Measurements from ENCODE around the gene CD248.

CD248 gene

GRCh38 chr11:66340596-66341501 is 24.0 kb upstream of the CD248 start:
- DNase-seq = no peak

GRCh38 chr11:66339686-66340483 is 23.0 kb upstream of the CD248 start:
- DNase-seq = no peak

DNA sequence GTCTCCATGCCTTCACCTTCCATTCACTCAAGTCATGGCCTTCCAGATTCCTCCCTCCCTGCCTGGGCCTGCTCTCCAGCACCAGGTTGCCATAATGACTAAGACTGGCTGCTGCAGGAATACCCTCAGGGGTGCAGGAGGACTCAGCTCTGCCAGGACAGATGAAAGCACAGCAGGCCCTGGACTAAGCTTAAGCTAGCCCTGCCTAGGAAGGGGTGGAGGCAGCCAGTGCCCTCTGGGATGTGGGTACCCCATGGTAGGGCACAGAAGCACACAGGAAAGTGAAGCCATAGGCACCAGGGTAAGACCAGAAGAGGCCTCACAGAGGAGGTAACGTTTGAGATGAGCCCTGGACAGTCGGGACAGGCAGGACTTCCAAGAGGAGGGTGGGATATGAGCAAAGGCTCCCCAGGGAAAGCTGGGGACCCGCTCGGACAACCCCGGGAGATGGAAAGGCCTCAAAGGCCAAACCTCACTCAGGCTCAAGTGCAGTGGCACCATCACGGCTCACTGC is 22.4 kb upstream of the CD248 start:
- DNase-seq = no peak

DNA sequence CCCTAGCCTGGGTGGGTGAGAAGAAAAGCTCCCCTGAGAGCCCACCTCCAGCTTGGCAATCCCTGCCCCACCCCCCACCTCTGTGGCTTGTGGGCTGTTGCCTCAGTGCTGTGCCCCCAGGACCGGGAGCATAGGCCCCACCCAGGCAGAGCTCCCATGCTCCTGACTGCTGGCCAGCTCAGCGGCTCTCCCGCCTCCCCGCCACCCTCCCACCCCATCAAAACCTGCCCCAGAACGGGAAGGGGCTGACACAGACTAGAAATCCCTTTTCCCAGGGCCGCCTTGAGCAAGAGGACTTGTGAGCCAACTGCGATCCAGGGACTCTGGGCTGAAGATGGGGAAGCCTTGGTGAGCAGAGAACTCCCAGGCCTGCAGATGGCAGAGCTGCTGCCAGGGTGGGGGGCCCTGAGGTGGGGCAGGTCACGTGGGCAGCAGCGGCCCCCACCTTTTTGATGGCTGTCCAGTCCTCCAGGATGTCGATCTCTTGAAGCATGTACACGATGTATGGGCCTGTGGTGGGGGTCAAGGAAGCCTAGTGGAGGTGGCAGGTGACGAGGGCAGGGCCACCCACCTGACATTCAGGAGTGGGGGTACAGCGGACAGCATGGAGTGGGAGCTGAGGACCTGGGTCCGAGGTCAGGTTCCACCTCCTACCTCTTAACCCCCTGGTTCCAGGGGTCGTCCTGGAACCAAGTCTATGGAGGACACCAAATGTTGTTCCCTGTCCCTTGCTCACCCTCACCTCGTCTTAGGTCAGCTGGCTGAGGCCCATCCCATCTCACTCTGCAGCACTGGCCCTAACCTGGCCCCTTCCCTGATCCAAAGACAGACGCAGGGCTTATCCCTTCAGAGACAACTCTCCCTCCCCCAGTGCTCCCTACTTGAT is 21.7 kb upstream of the CD248 start:
- DNase-seq = no peak

GRCh38 chr11:66337103-66337899 is 20.5 kb upstream of the CD248 start:
- DNase-seq = no peak

DNA sequence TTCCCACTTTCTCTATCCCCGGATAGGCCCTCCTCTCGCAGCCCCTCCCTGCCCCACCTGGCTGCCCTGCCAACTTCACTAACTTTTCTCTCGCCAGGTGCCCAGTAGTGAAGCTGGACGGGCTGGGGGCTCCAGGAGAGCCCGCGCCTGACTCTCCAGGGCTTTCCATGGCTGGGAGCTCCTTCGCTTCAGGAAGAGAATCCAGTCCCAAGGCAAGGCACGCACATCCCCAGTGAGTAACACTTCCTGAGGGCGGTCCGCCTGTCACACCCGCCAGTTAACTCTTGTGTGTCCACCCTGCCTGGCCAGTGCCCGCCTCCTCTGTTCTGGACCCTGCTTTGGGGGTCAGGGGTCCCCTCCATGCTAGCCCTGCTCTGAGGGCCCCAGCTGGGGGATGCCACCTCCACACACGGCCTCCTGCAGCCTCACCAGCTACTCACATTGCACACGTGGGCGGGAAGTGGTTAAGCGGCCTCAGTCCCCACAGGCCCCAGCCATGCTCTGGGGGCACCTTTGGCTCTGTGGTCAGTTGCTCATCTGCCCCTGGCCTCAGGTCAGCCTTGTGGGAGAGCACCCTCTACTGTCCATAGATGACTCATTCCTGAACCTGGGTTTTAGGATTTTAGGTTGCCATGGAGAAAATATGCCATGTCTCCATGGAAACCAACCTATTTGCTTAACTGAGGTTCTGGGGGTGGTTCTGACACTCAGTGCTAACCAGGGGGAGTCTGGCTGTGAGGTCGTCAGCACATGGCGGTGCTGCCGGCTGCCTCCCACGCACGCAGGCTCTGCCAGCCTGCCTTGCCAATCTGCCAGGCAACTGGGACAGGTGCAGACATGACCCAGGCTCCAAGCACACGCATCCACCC is 19.6 kb upstream of the CD248 start, which contains the start of gene RIN1:
RIN1 (minus strand) TSS at position 201 of the 869 bp plus-strand sequence; CDS start at position 169, 32 bp downstream.
- DNase-seq = peak; percentile 55 to 64

DNA sequence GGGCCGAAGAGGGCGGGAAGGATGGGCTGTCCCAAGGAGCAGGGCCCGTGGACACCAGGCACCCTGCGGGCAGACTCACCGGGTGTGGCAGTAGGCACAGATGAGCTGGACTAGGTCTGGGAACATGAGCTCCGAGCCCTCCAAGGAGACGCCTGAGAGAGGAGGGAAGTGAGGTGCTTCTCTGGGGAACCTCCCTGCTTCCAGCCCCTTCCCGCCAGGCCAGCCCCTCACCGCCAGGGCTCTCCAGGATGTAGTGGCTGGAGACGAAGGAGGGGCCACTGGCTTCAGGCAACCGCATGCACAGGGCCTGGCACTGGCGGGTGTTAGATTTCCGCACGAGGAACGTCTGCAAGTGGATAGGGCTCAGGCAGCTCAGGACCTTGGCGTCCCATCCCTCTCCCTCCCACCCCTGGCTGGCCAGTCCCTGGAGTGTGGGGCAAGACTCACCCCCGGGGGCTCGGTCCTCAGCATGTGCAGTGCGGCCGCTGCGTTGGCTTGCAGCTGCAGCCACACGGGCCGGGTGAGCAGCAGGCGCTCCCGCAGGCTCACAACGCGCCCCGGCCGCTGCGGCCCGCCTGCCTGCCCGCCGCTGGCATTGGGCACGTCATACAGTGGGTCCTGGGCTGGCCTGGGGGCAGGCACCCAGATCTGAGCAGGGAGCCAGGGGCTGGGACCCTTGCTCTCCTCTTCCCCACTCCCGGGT is 18.8 kb upstream of the CD248 start:
- DNase-seq = no peak

- DNase-seq = peak in 1 of 2 donors; percentile 25
These were observed 18.0 kb upstream of the CD248 start for GRCh38 chr11:66334605-66335442.

- DNase-seq = no peak
These were observed 17.2 kb upstream of the CD248 start for GRCh38 chr11:66333896-66334604.

DNA sequence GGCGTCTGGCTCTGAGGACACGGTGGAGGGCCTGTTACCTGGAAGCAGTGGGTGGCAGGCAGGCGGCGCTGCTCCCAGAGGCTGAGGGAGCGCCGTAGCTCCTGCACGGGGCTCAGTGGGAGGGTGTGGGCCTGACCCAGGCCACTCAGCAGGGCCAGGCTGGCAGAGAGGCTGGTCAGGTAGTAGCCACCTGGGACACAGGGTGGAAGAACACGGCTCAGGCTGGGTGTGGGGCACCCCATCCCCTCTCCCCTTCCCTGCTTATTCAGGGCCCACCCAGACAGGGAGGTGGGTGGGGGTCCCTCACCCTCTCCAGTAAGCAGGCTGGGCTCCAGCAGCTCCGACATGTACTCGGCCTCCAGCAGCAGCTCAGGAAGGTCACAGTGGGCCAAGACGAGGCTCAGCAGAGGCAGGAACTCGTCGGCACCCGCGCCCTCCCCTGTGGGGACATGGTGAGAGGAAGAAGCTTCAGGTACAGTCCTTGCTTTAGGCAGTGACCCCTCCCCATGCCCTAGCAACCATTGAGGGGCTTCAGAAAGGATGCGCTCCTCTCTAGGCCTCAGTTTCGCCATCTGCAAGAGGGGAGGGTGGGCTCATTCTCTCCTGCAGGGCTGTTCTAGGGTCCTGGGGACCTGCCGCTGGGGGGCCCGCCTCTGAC is 16.5 kb upstream of the CD248 start:
- no peak for DNase-seq

DNA sequence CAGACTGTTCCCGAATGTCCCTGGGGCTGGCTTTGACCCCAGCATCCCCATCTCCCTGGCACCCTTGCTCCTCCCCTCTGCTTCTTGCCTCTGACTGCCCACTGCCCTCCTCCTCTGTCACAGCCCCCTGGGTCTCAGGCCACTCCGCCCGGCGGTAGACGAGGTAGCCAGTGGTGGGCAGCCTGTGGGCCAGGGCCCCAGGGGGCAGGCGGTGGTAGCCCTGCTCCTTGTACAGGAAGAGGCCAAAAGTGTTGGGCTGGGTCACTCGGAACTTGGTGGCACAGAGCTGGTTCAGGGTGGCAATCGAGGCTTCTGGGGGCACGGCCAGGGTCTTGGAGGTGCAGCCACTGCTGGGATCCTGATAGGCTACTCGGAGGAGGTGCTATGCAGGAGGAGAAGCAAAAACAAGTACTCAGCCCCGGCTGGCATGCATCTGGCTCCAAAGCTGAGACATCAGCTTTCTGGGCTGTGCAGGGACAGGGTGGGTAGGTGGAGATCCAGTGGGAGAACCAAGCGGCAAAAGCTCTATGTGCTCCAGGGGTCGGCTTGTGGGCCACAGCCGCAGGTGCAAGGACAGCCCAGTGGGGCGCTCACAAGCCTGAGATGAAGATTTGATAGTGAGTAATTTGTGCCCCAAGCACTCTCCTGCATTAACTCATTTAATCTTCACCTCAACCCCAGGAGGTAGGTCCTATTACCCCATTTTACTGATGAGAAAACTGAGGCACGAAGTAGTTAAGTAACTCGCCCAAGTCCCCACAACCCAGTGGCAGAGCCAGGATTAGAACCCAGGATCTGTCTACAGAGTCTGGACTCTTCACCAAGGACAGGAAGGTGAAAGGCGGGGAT is 15.8 kb upstream of the CD248 start:
- DNase-seq = no peak

GRCh38 chr11:66331542-66332370 is 14.9 kb upstream of the CD248 start:
- DNase-seq = no peak

GRCh38 chr11:66330931-66331330 is 14.1 kb upstream of the CD248 start:
- no peak for DNase-seq

- no peak for DNase-seq
These were observed 12.4 kb upstream of the CD248 start for GRCh38 chr11:66329165-66329673.

DNA sequence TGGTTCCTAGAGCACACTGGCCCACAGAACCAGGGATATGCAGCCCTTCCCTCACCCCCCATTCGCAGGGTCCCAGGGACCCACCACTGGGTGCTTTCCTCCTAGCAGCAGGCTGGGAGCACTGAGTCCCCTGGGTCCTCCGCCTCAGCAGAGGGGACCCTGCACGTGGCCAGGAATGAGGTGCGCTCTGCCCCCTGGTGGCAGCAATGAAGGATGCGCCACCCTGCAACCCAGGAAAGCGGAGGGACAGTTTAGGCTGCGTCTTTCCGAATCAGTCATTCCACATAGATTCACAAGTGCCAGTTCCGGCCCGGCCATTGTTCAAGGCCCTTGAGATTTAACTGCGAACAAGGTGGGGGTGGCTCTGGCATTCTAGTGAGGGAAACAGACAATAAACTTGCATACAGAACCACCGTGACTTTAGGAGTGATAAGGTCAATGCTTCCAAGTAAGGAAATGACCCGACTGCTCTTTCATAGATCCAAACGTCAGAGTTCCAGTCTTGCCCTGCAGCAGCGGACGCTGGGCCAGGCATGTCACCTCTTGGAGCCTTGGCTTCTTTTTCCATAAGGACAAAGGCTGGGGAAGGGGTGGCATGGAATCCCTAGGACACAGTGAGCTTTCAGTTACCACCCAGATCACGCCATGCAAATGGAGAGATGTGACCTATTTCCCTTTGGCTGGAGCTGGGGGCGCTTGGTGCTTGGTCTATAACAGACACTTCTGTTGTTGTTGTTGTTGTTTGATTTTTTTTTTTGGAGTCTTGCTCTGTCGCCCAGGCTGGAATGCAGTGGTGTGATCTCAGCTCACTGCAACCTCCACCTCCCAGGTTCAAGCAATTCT is 11.7 kb upstream of the CD248 start:
- DNase-seq = peak; percentile 85
